ENCODE results near the gene MCF2L. TPM values are rescaled to one million over a fixed set of nuclear protein-coding genes. Genes with fewer than 3 reads are reported as not detected.

The MCF2L gene
- polyA plus RNA-seq, 1 donor (not counting 4 experiments of a cell fraction or from before 2014, with no cell fraction given) = 0.14 TPM

DNA sequence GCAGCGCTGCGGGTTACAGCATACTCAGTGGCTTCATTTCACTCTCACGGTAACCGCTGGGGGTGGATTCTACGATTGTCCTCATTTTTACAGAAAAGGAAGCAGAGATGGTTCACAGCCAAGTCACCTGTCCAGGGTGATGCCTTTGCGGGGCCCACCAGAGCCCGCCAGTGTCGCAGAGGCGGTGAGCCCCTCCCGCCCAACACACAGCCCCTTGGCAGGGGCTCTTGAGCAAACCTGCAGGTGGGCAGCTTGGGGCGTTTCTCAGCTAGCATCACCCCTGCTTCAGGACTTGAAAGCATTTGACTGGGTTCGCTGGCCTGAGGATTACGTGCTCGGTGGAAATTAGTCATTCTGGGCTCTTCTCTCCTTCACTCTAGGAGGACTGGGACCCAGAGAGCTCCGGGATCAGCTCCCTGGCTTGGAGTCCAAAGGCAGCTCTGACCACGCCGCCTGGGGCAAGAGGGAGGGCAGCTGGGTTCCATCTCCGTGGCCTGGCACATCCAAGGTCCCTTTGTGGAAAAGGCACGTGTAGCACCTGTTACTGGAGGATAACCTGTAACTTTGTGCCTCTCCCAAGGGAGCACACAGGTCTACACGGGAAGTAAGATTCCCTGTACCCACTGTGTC lies 74.1 kb downstream of the MCF2L start:
- Histone ChIP-seq H3K27ac (ENCODE audit: control insufficient read depth, insufficient read depth, low read length) (no peak overlapping the region), H3K9me1 (ENCODE audit: control insufficient read depth, extremely low read depth, insufficient read depth, low read length) (no peaks in the 10 kb centered on the region), H3K36me3 (ENCODE audit: control insufficient read depth in 2 of 2, extremely low read depth in 1 of 2, insufficient read depth in 2 of 2, low read length in 2 of 2) (no peaks in the 10 kb centered on the region), H4K20me1 (ENCODE audit: control insufficient read depth, extremely low read depth, insufficient read depth, low read length) (no peaks in the 10 kb centered on the region), H3K9ac (ENCODE audit: control insufficient read depth, extremely low read depth, insufficient read depth, low read length) (no peak overlapping the region), H3K9me3 (ENCODE audit: control insufficient read depth, low read depth, low read length) (no peaks in the 10 kb centered on the region), H3K79me2 (ENCODE audit: control insufficient read depth, insufficient read depth, low read length) (no peaks in the 10 kb centered on the region), H3K4me3 (ENCODE audit: control insufficient read depth in 2 of 3, extremely low read depth in 1 of 3, insufficient read depth in 2 of 3, low read depth in 1 of 3, low read length in 3 of 3) (no peak overlapping the region), H3K27me3 (ENCODE audit: control insufficient read depth, extremely low read depth, insufficient read depth, low read length) (no peaks in the 10 kb centered on the region), H2AFZ (ENCODE audit: control insufficient read depth, low read length) (no peak overlapping the region), H3K4me2 (ENCODE audit: control insufficient read depth, extremely low read depth, insufficient read depth, low read depth, low read length) (no peak overlapping the region), H3K4me1 (ENCODE audit: control insufficient read depth, extremely low read depth, insufficient read depth, low read length) (no peaks in the 10 kb centered on the region)
- DNase-seq (ENCODE audit: low read depth, low spot score) (no peak), FAIRE-seq (no peak)
- dilution Hi-C loops (cut with MboI; ENCODE audit: extremely low pct_ligation_motif_present, low sequenced_read_pairs) = no loop called here
- no peak for TF ChIP-seq EZH2 (IDR thresholded peaks at IDR 0.05; ENCODE audit: low read length)
- TF ChIP-seq, protein P1, sequence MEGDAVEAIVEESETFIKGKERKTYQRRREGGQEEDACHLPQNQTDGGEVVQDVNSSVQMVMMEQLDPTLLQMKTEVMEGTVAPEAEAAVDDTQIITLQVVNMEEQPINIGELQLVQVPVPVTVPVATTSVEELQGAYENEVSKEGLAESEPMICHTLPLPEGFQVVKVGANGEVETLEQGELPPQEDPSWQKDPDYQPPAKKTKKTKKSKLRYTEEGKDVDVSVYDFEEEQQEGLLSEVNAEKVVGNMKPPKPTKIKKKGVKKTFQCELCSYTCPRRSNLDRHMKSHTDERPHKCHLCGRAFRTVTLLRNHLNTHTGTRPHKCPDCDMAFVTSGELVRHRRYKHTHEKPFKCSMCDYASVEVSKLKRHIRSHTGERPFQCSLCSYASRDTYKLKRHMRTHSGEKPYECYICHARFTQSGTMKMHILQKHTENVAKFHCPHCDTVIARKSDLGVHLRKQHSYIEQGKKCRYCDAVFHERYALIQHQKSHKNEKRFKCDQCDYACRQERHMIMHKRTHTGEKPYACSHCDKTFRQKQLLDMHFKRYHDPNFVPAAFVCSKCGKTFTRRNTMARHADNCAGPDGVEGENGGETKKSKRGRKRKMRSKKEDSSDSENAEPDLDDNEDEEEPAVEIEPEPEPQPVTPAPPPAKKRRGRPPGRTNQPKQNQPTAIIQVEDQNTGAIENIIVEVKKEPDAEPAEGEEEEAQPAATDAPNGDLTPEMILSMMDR (optimal IDR thresholded peaks at IDR 0.05 in 1 of 3, IDR thresholded peaks at IDR 0.05 in 1 of 3, conservative IDR thresholded peaks at IDR 0.05 in 1 of 3; ENCODE audit: extremely low read depth in 1 of 3, insufficient read depth in 2 of 3, low read length in 3 of 3) = no peak

DNA sequence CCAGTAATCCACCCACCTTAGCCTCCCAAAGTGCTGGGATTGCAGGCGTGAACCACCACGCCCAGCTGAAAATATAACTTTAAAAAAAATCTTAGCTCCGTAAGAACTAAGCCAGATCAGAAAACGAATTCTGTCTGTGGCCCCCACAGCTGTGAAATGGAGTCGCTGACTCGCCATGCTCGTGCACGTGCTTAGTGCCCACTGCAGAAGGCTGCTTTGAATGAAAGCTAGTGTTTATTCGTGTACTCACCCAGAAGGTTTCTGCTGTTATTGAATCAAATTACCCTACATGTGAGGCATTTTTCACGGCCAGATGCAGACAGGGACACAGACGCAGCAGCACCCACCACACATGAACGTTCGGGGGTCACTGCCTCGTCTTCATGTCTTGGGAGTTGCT lies 74.9 kb downstream of the MCF2L start:
- Histone ChIP-seq H3K36me3 (ENCODE audit: control insufficient read depth in 2 of 2, extremely low read depth in 1 of 2, insufficient read depth in 2 of 2, low read length in 2 of 2) (no peaks in the 10 kb centered on the region), H3K27ac (ENCODE audit: control insufficient read depth, insufficient read depth, low read length) (no peak overlapping the region), H3K4me2 (ENCODE audit: control insufficient read depth, extremely low read depth, insufficient read depth, low read depth, low read length) (no peak overlapping the region), H4K20me1 (ENCODE audit: control insufficient read depth, extremely low read depth, insufficient read depth, low read length) (no peaks in the 10 kb centered on the region), H3K9me1 (ENCODE audit: control insufficient read depth, extremely low read depth, insufficient read depth, low read length) (no peaks in the 10 kb centered on the region), H3K27me3 (ENCODE audit: control insufficient read depth, extremely low read depth, insufficient read depth, low read length) (no peaks in the 10 kb centered on the region), H3K4me3 (ENCODE audit: control insufficient read depth in 2 of 3, extremely low read depth in 1 of 3, insufficient read depth in 2 of 3, low read depth in 1 of 3, low read length in 3 of 3) (no peak overlapping the region), H3K4me1 (ENCODE audit: control insufficient read depth, extremely low read depth, insufficient read depth, low read length) (no peaks in the 10 kb centered on the region), H2AFZ (ENCODE audit: control insufficient read depth, low read length) (no peak overlapping the region), H3K79me2 (ENCODE audit: control insufficient read depth, insufficient read depth, low read length) (no peaks in the 10 kb centered on the region), H3K9me3 (ENCODE audit: control insufficient read depth, low read depth, low read length) (no peaks in the 10 kb centered on the region), H3K9ac (ENCODE audit: control insufficient read depth, extremely low read depth, insufficient read depth, low read length) (no peak overlapping the region)
- TF ChIP-seq EZH2 (IDR thresholded peaks at IDR 0.05; ENCODE audit: low read length) = no peak
- TF ChIP-seq, protein P1 (optimal IDR thresholded peaks at IDR 0.05 in 1 of 3, IDR thresholded peaks at IDR 0.05 in 1 of 3, conservative IDR thresholded peaks at IDR 0.05 in 1 of 3; ENCODE audit: extremely low read depth in 1 of 3, insufficient read depth in 2 of 3, low read length in 3 of 3) = no peak
- dilution Hi-C loops (cut with MboI; ENCODE audit: extremely low pct_ligation_motif_present, low sequenced_read_pairs) = no loop called here
- DNase-seq (ENCODE audit: low read depth, low spot score) = no peak
- FAIRE-seq = no peak

Measured in keratinocyte (primary cell).